CD4-positive, CD25-positive, alpha-beta regulatory T cell (primary cell): Measurements from ENCODE around the gene RAB24. TPM values are rescaled to one million over a fixed set of nuclear protein-coding genes. Genes with fewer than 3 reads are reported as not detected.

Experiments used
- ATAC-seq, 2 donors: fragments of 150-1000 bp; cut with Tn5 transposase; one replicate each; pipeline ENCODE4 v1.10.0; 2021; ENCODE audit warnings: low read depth in 2 of 2, moderate number of reproducible peaks in 2 of 2, moderate library complexity in 1 of 2
- DNase-seq, 3 donors: peaks; one replicate each; pipeline versions ENCODE4 v3.0.0 to v3.0.0-alpha.2; 2012 to 2022; ENCODE audit warnings: mixed read lengths in 1 of 3
- H3K27ac ChIP-seq: one replicate; pipeline ENCODE4 v1.7.0; 2013; ENCODE audit warnings: mild to moderate bottlenecking, low read length; ENCODE audit not compliant: insufficient read depth, poor library complexity, severe bottlenecking
- H3K27me3 ChIP-seq: one replicate; pipeline ENCODE4 v1.7.0; 2013; ENCODE audit warnings: low read length; ENCODE audit not compliant: control insufficient read depth, insufficient read depth
- H3K36me3 ChIP-seq: one replicate; pipeline ENCODE4 v1.7.0; 2013; ENCODE audit warnings: mild to moderate bottlenecking, low read length, moderate library complexity; ENCODE audit not compliant: control insufficient read depth, insufficient read depth
- H3K4me1 ChIP-seq: 2 replicates; pipeline ENCODE4 v1.7.0; 2013; ENCODE audit warnings: mild to moderate bottlenecking, low read length; ENCODE audit not compliant: insufficient read depth, control insufficient read depth, poor library complexity, severe bottlenecking
- H3K4me3 ChIP-seq: one replicate; pipeline ENCODE4 v1.7.0; 2013; ENCODE audit warnings: low read depth, mild to moderate bottlenecking, low read length, moderate library complexity
- H3K9me3 ChIP-seq, 2 experiments: 1 replicate in 1 of 2; 2 replicates in 1 of 2; pipeline ENCODE4 v1.7.0; 2013; ENCODE audit warnings: low read length in 2 of 2, mild to moderate bottlenecking in 1 of 2, moderate library complexity in 1 of 2; ENCODE audit not compliant: control insufficient read depth in 2 of 2
- H3K27ac Mint-ChIP-seq, 3 donors: one replicate each; pipeline ENCODE4 v1.8.0; 2020 to 2022; ENCODE audit warnings: mild to moderate bottlenecking in 3 of 3, mixed read lengths in 3 of 3, moderate library complexity in 2 of 3
- H3K27me3 Mint-ChIP-seq: one replicate; pipeline ENCODE4 v1.8.0; 2022; ENCODE audit warnings: mild to moderate bottlenecking, mixed read lengths
- H3K36me3 Mint-ChIP-seq: one replicate; pipeline ENCODE4 v1.8.0; 2020; ENCODE audit warnings: mixed read lengths
- H3K4me1 Mint-ChIP-seq, 4 donors: one replicate each; pipeline ENCODE4 v1.8.0; 2020 to 2022; ENCODE audit warnings: mixed read lengths in 4 of 4, mild to moderate bottlenecking in 1 of 4
- H3K4me3 Mint-ChIP-seq, 4 donors: one replicate each; pipeline ENCODE4 v1.8.0; 2020 to 2022; ENCODE audit warnings: mild to moderate bottlenecking in 4 of 4, mixed read lengths in 4 of 4, moderate library complexity in 3 of 4
- H3K9me3 Mint-ChIP-seq, 7 donors: one replicate each; pipeline ENCODE4 v1.8.0; 2020 to 2022; ENCODE audit warnings: mixed read lengths in 7 of 7, mild to moderate bottlenecking in 3 of 7, moderate library complexity in 2 of 7
- polyA plus RNA-seq, 4 donors: library from polyadenylated mRNA; unstranded; fragments of 300-500 nt; fragmentation: Illumina TruSeq; gene quantifications; one replicate each; pipeline ENCODE4 v1.2.3, GENCODE V29; 2021
- total RNA-seq: library from RNA; stranded (reverse); gene quantifications from one replicate; pipeline ENCODE4 v1.2.3, GENCODE V29; 2022

The RAB24 gene
- total and polyA plus RNA-seq, 5 donors from 2014 or later = 5.1 to 15.3 (median 10.9) TPM

DNA sequence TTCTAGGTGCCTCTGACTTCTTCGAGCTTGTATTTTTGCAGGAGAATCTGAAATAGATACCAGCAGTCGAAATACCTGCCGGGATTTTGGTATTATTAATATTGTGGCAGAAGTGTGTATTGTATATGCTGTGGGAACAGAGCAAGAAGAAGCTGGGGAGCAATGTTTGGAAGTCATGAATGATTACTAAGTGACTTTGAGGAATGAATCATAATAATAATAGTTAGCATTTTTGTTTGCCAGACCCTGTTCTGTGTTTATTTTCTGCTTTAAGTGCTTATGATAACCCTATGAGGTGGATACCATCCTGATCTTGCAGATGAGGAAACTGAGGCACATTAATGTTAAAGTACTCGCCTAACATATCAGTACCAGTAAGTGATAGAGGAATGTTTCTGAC is 32.4 kb downstream of the RAB24 start:
- peaks cover 81% of the 10 kb centered on the region for H3K36me3 ChIP-seq
- DNase-seq = no peak
- Mint-ChIP-seq H3K27me3 (no peaks in the 10 kb centered on the region), H3K27ac (no peak overlapping the region), H3K4me1 (peaks cover 0 to 6% (median 4%) of the 10 kb centered on the region in 4 donors), H3K4me3 (no peak overlapping the region), H3K36me3 (peaks cover 53% of the 10 kb centered on the region), H3K9me3 (no peaks in the 10 kb centered on the region)
- no peaks in the 10 kb centered on the region for H3K9me3 ChIP-seq
- no peak for ATAC-seq
- no peak overlapping the region for H3K27ac ChIP-seq
- no peaks in the 10 kb centered on the region for H3K4me1 ChIP-seq
- H3K4me3 ChIP-seq = no peak overlapping the region
- no peaks in the 10 kb centered on the region for H3K27me3 ChIP-seq

- no peaks in the 10 kb centered on the region for H3K27me3 ChIP-seq
- no peak for DNase-seq
- Mint-ChIP-seq H3K9me3 (no peaks in the 10 kb centered on the region), H3K27me3 (no peaks in the 10 kb centered on the region), H3K27ac (peak overlapping the region in 1 of 3 donors; percentile 46), H3K36me3 (peaks cover 58% of the 10 kb centered on the region), H3K4me1 (peaks cover 0 to 6% (median 4%) of the 10 kb centered on the region in 4 donors), H3K4me3 (no peak overlapping the region)
- H3K27ac ChIP-seq = no peak overlapping the region
- H3K36me3 ChIP-seq = peaks cover 81% of the 10 kb centered on the region
- no peak overlapping the region for H3K4me3 ChIP-seq
- no peaks in the 10 kb centered on the region for H3K4me1 ChIP-seq
- no peak for ATAC-seq
- H3K9me3 ChIP-seq = no peaks in the 10 kb centered on the region
These were observed 32.9 kb downstream of the RAB24 start for GRCh38 chr5:177270653-177271052.

- Mint-ChIP-seq H3K27ac (no peak overlapping the region), H3K9me3 (no peaks in the 10 kb centered on the region), H3K36me3 (peaks cover 56% of the 10 kb centered on the region), H3K27me3 (no peaks in the 10 kb centered on the region), H3K4me3 (no peak overlapping the region), H3K4me1 (peaks cover 0 to 6% (median 4%) of the 10 kb centered on the region in 4 donors)
- no peak for DNase-seq
- no peaks in the 10 kb centered on the region for H3K9me3 ChIP-seq
- no peak overlapping the region for H3K27ac ChIP-seq
- no peaks in the 10 kb centered on the region for H3K4me1 ChIP-seq
- no peaks in the 10 kb centered on the region for H3K27me3 ChIP-seq
- no peak overlapping the region for H3K4me3 ChIP-seq
- H3K36me3 ChIP-seq = peaks cover 84% of the 10 kb centered on the region
- no peak for ATAC-seq
These were observed 33.5 kb downstream of the RAB24 start for GRCh38 chr5:177269976-177270375.

GRCh38 chr5:177269232-177269895 is 34.2 kb downstream of the RAB24 start:
- Mint-ChIP-seq H3K9me3 (no peaks in the 10 kb centered on the region), H3K27ac (no peak overlapping the region), H3K4me1 (peaks cover 0 to 9% (median 4%) of the 10 kb centered on the region in 4 donors), H3K36me3 (peaks cover 58% of the 10 kb centered on the region), H3K4me3 (no peak overlapping the region), H3K27me3 (no peaks in the 10 kb centered on the region)
- Histone ChIP-seq H3K9me3 (no peaks in the 10 kb centered on the region), H3K27me3 (no peaks in the 10 kb centered on the region), H3K4me3 (no peak overlapping the region), H3K4me1 (no peaks in the 10 kb centered on the region), H3K36me3 (peaks cover 78% of the 10 kb centered on the region), H3K27ac (no peak overlapping the region)
- ATAC-seq (no peak), DNase-seq (no peak)

DNA sequence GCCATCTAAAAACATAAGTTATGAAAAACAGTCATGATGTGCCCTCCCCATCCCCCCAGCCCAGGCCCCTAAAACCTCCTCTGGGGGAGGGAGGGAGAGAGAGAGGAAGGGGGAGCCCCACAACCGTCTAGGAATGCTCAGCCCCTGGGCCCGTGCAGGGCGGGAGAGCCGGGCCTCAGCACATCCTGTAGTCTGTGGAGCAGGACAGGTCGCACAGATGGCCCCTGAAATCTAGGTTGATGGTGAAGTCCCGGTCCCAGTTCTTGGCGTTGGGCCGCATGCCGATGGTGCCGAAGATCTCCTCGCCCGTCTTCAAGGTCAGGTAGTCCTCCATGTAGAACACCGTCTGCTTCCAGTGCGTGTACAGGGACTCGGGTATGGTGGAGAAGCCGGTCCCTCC is 38.1 kb downstream of the RAB24 start:
- Mint-ChIP-seq H3K4me3 (no peak overlapping the region), H3K4me1 (peaks cover 0 to 14% (median 0%) of the 10 kb centered on the region in 4 donors), H3K9me3 (no peaks in the 10 kb centered on the region), H3K27me3 (no peaks in the 10 kb centered on the region), H3K36me3 (peaks cover 58% of the 10 kb centered on the region), H3K27ac (no peak overlapping the region)
- Histone ChIP-seq H3K36me3 (peaks cover 74% of the 10 kb centered on the region), H3K27ac (no peak overlapping the region), H3K27me3 (no peaks in the 10 kb centered on the region), H3K9me3 (no peaks in the 10 kb centered on the region), H3K4me3 (no peak overlapping the region), H3K4me1 (no peaks in the 10 kb centered on the region)
- no peak for ATAC-seq
- no peak for DNase-seq

- Mint-ChIP-seq H3K27me3 (no peaks in the 10 kb centered on the region), H3K36me3 (peaks cover 58% of the 10 kb centered on the region)
These were observed 39.3 kb downstream of the RAB24 start for GRCh38 chr5:177264178-177264577.

GRCh38 chr5:177261510-177261909 is 42.0 kb downstream of the RAB24 start:
- H3K27ac Mint-ChIP-seq = no peak overlapping the region
- no peaks in the 10 kb centered on the region for H3K27me3 Mint-ChIP-seq
- Histone ChIP-seq H3K4me3 (no peak overlapping the region), H3K9me3 (no peaks in the 10 kb centered on the region), H3K36me3 (peaks cover 78% of the 10 kb centered on the region), H3K27me3 (no peaks in the 10 kb centered on the region), H3K27ac (no peak overlapping the region), H3K4me1 (no peaks in the 10 kb centered on the region)
- H3K4me3 Mint-ChIP-seq = no peak overlapping the region
- H3K9me3 Mint-ChIP-seq = no peaks in the 10 kb centered on the region
- DNase-seq (no peak), ATAC-seq (no peak)
- peaks cover 0 to 13% (median 5%) of the 10 kb centered on the region in 4 donors for H3K4me1 Mint-ChIP-seq
- H3K36me3 Mint-ChIP-seq = peaks cover 63% of the 10 kb centered on the region

More at GRCh38 chr5:177264178-177264577, 39.3 kb downstream of the RAB24 start:
- Mint-ChIP-seq H3K9me3 (no peaks in the 10 kb centered on the region), H3K27ac (peak overlapping the region in 1 of 3 donors; percentile 28), H3K4me1 (peaks cover 0 to 13% (median 3%) of the 10 kb centered on the region in 4 donors), H3K4me3 (no peak overlapping the region)
- Histone ChIP-seq H3K27ac (no peak overlapping the region), H3K9me3 (no peaks in the 10 kb centered on the region), H3K4me3 (no peak overlapping the region), H3K4me1 (no peaks in the 10 kb centered on the region), H3K27me3 (no peaks in the 10 kb centered on the region), H3K36me3 (peaks cover 74% of the 10 kb centered on the region)
- DNase-seq (no peak), ATAC-seq (no peak)

DNA sequence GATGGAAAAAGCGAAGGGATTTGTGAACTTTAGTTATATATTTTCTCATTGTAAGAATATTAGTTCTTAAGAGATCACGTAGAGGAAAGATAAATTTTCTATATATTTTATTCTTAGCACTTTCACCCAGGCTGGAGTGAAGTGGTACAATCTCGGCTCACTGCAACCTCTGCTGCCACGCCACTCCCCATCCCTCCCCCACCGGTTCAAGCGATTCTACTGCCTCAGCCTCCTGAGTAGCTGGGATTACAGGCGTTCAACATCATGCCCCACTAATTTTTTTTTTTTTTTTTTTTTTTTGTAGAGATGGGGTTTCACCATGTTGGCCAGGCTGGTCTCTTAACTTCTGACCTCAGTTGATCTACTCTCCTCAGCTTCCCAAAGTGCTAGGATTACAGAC is 42.6 kb downstream of the RAB24 start:
- peaks cover 60% of the 10 kb centered on the region for H3K36me3 Mint-ChIP-seq
- H3K27me3 Mint-ChIP-seq = no peaks in the 10 kb centered on the region
- Histone ChIP-seq H3K27me3 (no peaks in the 10 kb centered on the region), H3K4me1 (no peaks in the 10 kb centered on the region), H3K4me3 (no peak overlapping the region), H3K27ac (no peak overlapping the region), H3K9me3 (no peaks in the 10 kb centered on the region), H3K36me3 (peaks cover 78% of the 10 kb centered on the region)
- peaks cover 1 to 13% (median 6%) of the 10 kb centered on the region in 4 donors for H3K4me1 Mint-ChIP-seq
- H3K27ac Mint-ChIP-seq = no peak overlapping the region
- no peak for ATAC-seq
- H3K4me3 Mint-ChIP-seq = no peak overlapping the region
- no peak for DNase-seq
- no peaks in the 10 kb centered on the region for H3K9me3 Mint-ChIP-seq
